ENCODE measurements around the gene EGR4.

- no peak for TF ChIP-seq CTCF (IDR thresholded peaks at IDR 0.05)
- TF ChIP-seq POLR2A (IDR thresholded peaks at IDR 0.05) = no peak
Measured at GRCh38 chr2:73300926-73301325, 7.6 kb upstream of the EGR4 start.

Data from lower leg skin (tissue), 3 donors.